H1 (cell line): ENCODE results near the gene DIDO1.

Experiments used
- CTCF ChIP-seq, 3 experiments: IDR thresholded peaks; 1 replicate in 2 of 3; 2 replicates in 1 of 3; pipeline versions ENCODE4 v1.5.1 to v1.6.1; 2011; ENCODE audit warnings: low read length in 3 of 3, mild to moderate bottlenecking in 3 of 3, inconsistent platforms in 2 of 3, low read depth in 1 of 3, moderate library complexity in 1 of 3; ENCODE audit not compliant: insufficient read depth in 1 of 3; ENCODE audit errors: control extremely low read depth in 1 of 3
- JUN ChIP-seq: IDR thresholded peaks from 2 replicates; pipeline ENCODE4 v1.6.1; 2011; ENCODE audit warnings: low read depth, mild to moderate bottlenecking, improper control_type of control experiment, low read length
- RXRA ChIP-seq: IDR thresholded peaks from 2 replicates; pipeline ENCODE4 v1.6.1; 2011; ENCODE audit warnings: low read depth, mild to moderate bottlenecking, low read length, moderate library complexity; ENCODE audit not compliant: insufficient read depth

DNA sequence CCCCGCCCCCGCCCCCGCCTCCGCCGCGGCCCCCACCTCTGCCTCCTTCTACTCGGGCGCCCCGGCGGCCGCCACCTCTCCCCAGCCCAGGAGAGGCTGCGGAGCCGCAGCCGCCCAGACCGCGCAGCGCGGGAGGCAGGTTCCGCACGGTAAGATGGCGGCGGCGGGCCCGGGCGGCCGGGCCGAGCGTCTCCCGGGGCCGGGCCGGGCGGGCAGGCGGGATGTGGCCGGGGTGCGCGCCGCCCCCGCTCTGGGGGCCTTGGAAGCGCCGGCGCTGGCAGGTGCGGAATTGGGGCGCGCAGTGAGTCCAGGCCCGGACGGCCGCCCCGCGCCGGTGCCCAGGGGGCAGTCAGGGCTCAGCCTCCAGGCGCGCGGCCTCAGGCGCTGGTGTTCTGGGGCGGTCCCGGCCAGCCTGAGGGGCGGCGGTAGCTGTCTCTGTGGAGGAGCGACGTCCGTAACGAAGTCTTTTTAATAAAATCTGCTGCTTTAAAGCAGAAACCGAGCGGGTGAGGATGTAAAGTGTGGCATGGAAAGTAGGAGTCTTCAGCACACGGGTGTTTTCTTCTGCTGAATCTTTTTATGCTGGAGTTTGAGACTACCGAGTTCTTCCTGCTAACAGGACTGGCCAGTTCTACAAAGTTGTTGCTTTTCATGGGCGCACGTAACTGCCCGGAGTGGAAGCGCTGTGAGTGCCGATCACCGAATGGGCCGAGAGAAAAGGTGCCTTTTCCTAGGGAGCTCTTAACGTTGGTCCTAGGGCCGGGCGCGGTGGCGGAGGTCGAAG lies 12.0 kb upstream of the DIDO1 start, which contains the start of gene GID8:
- TF ChIP-seq CTCF (IDR thresholded peaks at IDR 0.05; ENCODE audit: control extremely low read depth in 1 of 3, insufficient read depth in 1 of 3, low read depth in 1 of 3, low read length in 3 of 3) (no peak), RXRA (no peak), JUN (no peak)
